K562 (cell line): ENCODE measurements around the gene DAZAP1. TPM values are rescaled to one million over a fixed set of nuclear protein-coding genes. Genes with fewer than 3 reads are reported as not detected.

ENCODE experiments used
- ASH1L ChIP-seq: fragments of 450-650 bp; IDR thresholded peaks from 2 replicates; pipeline ENCODE4 v1.6.1; 2018; ENCODE audit warnings: borderline replicate concordance, mild to moderate bottlenecking, low read depth; ENCODE audit not compliant: partially characterized antibody
- ATF7 ChIP-seq: fragments of 450-650 bp; IDR thresholded peaks from 2 replicates; pipeline ENCODE4 v1.7.1; 2014; ENCODE audit warnings: mild to moderate bottlenecking, moderate library complexity
- CEBPG ChIP-seq, 3 experiments: fragments of 200-800 bp in 1 of 3; sonication (Bioruptor generic) in 1 of 3; sonication (generic) in 1 of 3; formaldehyde crosslinking in 1 of 3; IDR thresholded peaks in 2 of 3; conservative IDR thresholded peaks in 1 of 3; 2 replicates each; pipeline versions ENCODE4 v1.6.1 to v1.8.0; 2016 to 2022; ENCODE audit warnings: missing compliant biosample characterization in 2 of 3, missing genetic modification characterization in 2 of 3, mild to moderate bottlenecking in 1 of 3, missing genetic modification reagents in 1 of 3
- CTBP1 ChIP-seq: fragments of 450-650 bp; IDR thresholded peaks from 2 replicates; pipeline ENCODE4 v1.6.1; 2016; ENCODE audit warnings: borderline replicate concordance
- HDAC1 ChIP-seq, 2 experiments: fragments of 450-650 bp; IDR thresholded peaks; 2 replicates each; pipeline ENCODE4 v1.6.1; 2016 to 2017; ENCODE audit warnings: inconsistent platforms in 1 of 2, mild to moderate bottlenecking in 1 of 2, moderate library complexity in 1 of 2
- L3MBTL2 ChIP-seq: fragments of 450-650 bp; IDR thresholded peaks from 2 replicates; pipeline ENCODE4 v1.6.1; 2016; ENCODE audit warnings: mild to moderate bottlenecking, moderate library complexity
- MYC ChIP-seq, 2 experiments: fragments of 250-450 bp in 1 of 2; sonication (Bioruptor Pico) in 1 of 2; IDR thresholded peaks; 2 replicates each; pipeline versions ENCODE4 v1.5.1 to v1.6.1; 2012 to 2021; ENCODE audit warnings: low read depth in 2 of 2, borderline replicate concordance in 1 of 2, improper control_type of control experiment in 1 of 2, low read length in 1 of 2, mild to moderate bottlenecking in 1 of 2, moderate library complexity in 1 of 2
- ZBTB7A ChIP-seq: IDR thresholded peaks from 2 replicates; pipeline ENCODE4 v1.6.1; 2011; ENCODE audit warnings: low read depth, mild to moderate bottlenecking, low read length, moderate library complexity, borderline replicate concordance; ENCODE audit not compliant: control insufficient read depth
- ZFPM2 ChIP-seq: fragments of 250-450 bp; sonication (Bioruptor Pico); IDR thresholded peaks from 2 replicates; pipeline ENCODE4 v1.5.1; 2022; ENCODE audit warnings: mild to moderate bottlenecking
- polyA plus RNA-seq, 8 experiments: library from polyadenylated mRNA; depleted of rRNA in 4 of 8; stranded (reverse) in 5 of 8; unstranded in 3 of 8; fragments of >200 nt; fragmentation: Nextera tagmentation in 2 of 8; fragmentation: Illumina TruSeq in 1 of 8; extraction: Ambion mirVana in 2 of 8; extraction: Trizol in 1 of 8; gene quantifications; 2 replicates each; pipeline versions ENCODE4 v1.2.1 to v1.2.3, GENCODE V29; 2011 to 2014; ENCODE audit warnings: inconsistent platforms in 1 of 8, missing spikeins in 1 of 8
- total RNA-seq, 7 experiments: library from RNA; depleted of rRNA in 6 of 7; stranded (reverse); fragments of >200 nt in 6 of 7; fragmentation: Illumina TruSeq in 2 of 7; extraction: Trizol in 2 of 7; gene quantifications; 2 replicates each; pipeline versions ENCODE4 v1.2.1 to v1.2.3, GENCODE V29; 2011 to 2021; ENCODE audit warnings: low replicate concordance in 1 of 7
- TF ChIP-seq, protein P1 (sequence below): fragments of 250-450 bp; sonication (Bioruptor Pico); IDR thresholded peaks from 2 replicates; pipeline ENCODE4 v1.9.0; 2021; ENCODE audit warnings: mild to moderate bottlenecking, inconsistent platforms
- TF ChIP-seq, protein P2 (sequence below): fragments of 250-450 bp; sonication (Bioruptor Pico); IDR thresholded peaks from 2 replicates; pipeline ENCODE4 v1.4.0; 2020
- TF ChIP-seq, protein P3 (sequence below): fragments of 450-650 bp; IDR thresholded peaks from 2 replicates; pipeline ENCODE4 v1.6.1; 2018; ENCODE audit not compliant: partially characterized antibody

DAZAP1 gene
- total and polyA plus RNA-seq, 9 of the 15 experiments (the other 6 are each of a cell fraction or from before 2014, with no cell fraction given): 10.8 to 289 (median 142) TPM

DNA sequence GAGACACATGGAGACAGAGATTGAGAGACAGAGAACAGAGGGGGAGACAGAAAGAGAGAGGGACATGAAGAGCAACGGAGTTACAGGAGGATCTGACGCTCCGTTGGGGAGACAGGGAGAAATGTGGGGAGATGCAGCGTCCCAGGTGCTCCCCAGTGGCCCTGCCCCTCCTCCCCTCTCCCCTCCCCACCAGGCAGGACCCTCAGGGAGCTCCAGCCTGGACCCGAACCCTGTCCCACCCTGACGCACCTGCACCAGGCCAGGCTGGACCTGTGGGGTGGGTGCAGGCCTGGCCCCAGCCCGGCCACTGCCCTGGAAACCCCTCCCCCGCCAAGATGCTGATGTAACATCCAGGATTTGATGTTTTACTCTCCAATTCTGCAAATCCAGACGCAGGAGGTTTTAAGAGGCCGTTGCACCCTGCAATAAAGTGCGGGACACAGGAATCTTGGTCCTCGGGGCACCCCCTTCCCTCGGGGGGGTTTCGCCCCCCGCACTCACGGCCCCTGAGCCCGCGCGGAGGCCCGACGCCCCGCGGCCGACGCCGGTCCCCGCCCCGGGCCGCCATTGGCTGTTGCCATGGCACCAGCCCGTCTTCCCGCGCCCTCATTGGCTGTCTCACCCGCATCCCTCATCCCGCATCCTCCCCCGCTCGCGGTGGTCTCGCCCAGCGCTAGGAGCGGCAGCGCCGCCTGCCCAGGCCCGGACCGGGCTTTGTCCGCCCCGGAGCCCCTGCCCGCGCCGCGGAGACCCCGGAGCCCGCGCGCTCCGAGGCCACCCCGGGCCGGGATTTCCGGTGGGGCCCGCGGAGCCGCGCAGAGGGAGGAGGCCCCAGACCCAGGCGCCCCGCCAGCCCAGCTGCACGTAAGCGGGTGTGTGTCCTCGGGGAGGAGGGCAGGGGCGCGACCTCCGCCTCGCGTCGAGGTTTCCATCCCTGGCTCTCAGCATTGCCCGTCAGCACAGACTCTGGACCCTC is 42.4 kb downstream of the DAZAP1 start, which contains the start of gene APC2 (continued):
- TF ChIP-seq, protein P1, sequence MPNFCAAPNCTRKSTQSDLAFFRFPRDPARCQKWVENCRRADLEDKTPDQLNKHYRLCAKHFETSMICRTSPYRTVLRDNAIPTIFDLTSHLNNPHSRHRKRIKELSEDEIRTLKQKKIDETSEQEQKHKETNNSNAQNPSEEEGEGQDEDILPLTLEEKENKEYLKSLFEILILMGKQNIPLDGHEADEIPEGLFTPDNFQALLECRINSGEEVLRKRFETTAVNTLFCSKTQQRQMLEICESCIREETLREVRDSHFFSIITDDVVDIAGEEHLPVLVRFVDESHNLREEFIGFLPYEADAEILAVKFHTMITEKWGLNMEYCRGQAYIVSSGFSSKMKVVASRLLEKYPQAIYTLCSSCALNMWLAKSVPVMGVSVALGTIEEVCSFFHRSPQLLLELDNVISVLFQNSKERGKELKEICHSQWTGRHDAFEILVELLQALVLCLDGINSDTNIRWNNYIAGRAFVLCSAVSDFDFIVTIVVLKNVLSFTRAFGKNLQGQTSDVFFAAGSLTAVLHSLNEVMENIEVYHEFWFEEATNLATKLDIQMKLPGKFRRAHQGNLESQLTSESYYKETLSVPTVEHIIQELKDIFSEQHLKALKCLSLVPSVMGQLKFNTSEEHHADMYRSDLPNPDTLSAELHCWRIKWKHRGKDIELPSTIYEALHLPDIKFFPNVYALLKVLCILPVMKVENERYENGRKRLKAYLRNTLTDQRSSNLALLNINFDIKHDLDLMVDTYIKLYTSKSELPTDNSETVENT (CRISPR knock-in tag): 0 out of 2 replicates have a peak, but pooled peaks have one; percentile 26
- TF ChIP-seq HDAC1 (IDR thresholded peaks at IDR 0.05): peak in 1 of 2 experiments; percentile 24; a peak in 1 of 4 replicates
- TF ChIP-seq, protein P2, sequence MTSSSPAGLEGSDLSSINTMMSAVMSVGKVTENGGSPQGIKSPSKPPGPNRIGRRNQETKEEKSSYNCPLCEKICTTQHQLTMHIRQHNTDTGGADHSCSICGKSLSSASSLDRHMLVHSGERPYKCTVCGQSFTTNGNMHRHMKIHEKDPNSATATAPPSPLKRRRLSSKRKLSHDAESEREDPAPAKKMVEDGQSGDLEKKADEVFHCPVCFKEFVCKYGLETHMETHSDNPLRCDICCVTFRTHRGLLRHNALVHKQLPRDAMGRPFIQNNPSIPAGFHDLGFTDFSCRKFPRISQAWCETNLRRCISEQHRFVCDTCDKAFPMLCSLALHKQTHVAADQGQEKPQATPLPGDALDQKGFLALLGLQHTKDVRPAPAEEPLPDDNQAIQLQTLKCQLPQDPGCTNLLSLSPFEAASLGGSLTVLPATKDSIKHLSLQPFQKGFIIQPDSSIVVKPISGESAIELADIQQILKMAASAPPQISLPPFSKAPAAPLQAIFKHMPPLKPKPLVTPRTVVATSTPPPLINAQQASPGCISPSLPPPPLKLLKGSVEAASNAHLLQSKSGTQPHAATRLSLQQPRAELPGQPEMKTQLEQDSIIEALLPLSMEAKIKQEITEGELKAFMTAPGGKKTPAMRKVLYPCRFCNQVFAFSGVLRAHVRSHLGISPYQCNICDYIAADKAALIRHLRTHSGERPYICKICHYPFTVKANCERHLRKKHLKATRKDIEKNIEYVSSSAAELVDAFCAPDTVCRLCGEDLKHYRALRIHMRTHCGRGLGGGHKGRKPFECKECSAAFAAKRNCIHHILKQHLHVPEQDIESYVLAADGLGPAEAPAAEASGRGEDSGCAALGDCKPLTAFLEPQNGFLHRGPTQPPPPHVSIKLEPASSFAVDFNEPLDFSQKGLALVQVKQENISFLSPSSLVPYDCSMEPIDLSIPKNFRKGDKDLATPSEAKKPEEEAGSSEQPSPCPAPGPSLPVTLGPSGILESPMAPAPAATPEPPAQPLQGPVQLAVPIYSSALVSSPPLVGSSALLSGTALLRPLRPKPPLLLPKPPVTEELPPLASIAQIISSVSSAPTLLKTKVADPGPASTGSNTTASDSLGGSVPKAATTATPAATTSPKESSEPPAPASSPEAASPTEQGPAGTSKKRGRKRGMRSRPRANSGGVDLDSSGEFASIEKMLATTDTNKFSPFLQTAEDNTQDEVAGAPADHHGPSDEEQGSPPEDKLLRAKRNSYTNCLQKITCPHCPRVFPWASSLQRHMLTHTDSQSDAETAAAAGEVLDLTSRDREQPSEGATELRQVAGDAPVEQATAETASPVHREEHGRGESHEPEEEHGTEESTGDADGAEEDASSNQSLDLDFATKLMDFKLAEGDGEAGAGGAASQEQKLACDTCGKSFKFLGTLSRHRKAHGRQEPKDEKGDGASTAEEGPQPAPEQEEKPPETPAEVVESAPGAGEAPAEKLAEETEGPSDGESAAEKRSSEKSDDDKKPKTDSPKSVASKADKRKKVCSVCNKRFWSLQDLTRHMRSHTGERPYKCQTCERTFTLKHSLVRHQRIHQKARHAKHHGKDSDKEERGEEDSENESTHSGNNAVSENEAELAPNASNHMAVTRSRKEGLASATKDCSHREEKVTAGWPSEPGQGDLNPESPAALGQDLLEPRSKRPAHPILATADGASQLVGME (CRISPR knock-in tag): peak; percentile 98
- TF ChIP-seq L3MBTL2: peak; percentile 18; the same call in 1 of the 2 replicates
- peak; percentile 23 for TF ChIP-seq ASH1L
- TF ChIP-seq, protein P3, sequence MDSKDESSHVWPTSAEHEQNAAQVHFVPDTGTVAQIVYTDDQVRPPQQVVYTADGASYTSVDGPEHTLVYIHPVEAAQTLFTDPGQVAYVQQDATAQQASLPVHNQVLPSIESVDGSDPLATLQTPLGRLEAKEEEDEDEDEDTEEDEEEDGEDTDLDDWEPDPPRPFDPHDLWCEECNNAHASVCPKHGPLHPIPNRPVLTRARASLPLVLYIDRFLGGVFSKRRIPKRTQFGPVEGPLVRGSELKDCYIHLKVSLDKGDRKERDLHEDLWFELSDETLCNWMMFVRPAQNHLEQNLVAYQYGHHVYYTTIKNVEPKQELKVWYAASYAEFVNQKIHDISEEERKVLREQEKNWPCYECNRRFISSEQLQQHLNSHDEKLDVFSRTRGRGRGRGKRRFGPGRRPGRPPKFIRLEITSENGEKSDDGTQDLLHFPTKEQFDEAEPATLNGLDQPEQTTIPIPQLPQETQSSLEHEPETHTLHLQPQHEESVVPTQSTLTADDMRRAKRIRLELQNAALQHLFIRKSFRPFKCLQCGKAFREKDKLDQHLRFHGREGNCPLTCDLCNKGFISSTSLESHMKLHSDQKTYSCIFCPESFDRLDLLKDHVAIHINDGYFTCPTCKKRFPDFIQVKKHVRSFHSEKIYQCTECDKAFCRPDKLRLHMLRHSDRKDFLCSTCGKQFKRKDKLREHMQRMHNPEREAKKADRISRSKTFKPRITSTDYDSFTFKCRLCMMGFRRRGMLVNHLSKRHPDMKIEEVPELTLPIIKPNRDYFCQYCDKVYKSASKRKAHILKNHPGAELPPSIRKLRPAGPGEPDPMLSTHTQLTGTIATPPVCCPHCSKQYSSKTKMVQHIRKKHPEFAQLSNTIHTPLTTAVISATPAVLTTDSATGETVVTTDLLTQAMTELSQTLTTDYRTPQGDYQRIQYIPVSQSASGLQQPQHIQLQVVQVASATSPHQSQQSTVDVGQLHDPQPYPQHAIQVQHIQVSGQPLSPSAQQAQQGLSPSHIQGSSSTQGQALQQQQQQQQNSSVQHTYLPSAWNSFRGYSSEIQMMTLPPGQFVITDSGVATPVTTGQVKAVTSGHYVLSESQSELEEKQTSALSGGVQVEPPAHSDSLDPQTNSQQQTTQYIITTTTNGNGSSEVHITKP: peak; percentile 44
- no peak for TF ChIP-seq ZFPM2 (CRISPR knock-in tag)
- peak; percentile 82; the same call in 1 of the 2 replicates for TF ChIP-seq CEBPG (CRISPR knock-in tag; IDR thresholded peaks at IDR 0.05)
- TF ChIP-seq CEBPG (tag; conservative IDR thresholded peaks at IDR 0.05 in 1 of 2, IDR thresholded peaks at IDR 0.05 in 1 of 2): peak in 1 of 2 experiments; percentile 61; a peak in 2 of 4 replicates
- peak; percentile 59; the same call in 1 of the 2 replicates for TF ChIP-seq ZBTB7A
- TF ChIP-seq ATF7: peak; percentile 54
- TF ChIP-seq CTBP1: peak; percentile 86
- TF ChIP-seq MYC (IDR thresholded peaks at IDR 0.05; ENCODE audit: low read depth, low read length): no peak
- no peak for TF ChIP-seq MYC (CRISPR knock-in tag; IDR thresholded peaks at IDR 0.05; ENCODE audit: borderline replicate concordance, low read depth)
